Measurements from ENCODE around the gene RNF112. TPM values are rescaled to one million over a fixed set of nuclear protein-coding genes. Genes with fewer than 3 reads are reported as not detected.
A peak's percentile ranks its signal among the peaks of the same experiment; 100 is the strongest.

RNF112 gene
- total and polyA plus RNA-seq, 2 of the 13 experiments (the other 11 are each of a cell fraction or from before 2014, with no cell fraction given), result 0.05 TPM; not detected in 1

DNA sequence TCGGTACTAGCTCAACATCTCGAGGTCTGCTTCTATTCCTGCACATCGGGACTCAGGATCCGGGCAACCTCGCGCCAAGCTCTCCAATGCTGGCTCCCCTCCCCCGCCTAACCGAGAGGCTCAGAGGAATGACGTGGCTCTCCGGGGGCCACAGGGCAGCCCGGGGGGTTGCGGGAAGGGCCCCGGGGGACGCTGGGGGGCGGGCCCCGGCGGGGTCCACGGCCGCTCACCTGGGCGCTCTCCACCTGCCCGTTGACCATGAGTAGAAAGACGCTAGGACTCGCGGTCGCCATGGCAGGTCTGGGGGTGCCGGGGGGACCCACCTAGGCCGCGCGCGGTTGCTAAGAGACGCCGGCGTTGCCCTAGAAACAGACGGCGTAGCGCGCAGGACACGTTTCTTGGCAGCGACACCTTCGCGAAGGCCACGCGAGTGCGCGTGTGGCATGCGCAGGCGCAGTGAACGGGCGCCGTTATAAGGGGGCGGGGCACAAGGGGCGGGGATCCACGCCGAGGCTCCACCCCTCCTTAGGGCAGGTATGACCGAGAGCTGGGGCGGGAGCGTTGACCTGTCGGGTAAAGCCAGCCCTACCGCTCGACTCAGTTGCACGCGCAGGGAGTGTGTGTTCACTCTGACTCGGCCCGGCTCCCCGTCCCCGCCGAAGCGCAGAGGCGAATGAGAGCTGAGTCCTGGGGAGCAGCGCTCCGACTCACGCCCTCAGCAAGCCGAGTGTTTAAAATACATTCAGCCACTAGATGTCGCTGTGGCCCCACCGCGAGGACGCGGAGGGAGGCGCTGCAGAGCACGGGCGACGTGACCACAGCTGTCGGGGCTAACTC lies 48.5 kb upstream of the RNF112 start, which contains the start of gene B9D1 (continued):
- TF ChIP-seq, protein P1, sequence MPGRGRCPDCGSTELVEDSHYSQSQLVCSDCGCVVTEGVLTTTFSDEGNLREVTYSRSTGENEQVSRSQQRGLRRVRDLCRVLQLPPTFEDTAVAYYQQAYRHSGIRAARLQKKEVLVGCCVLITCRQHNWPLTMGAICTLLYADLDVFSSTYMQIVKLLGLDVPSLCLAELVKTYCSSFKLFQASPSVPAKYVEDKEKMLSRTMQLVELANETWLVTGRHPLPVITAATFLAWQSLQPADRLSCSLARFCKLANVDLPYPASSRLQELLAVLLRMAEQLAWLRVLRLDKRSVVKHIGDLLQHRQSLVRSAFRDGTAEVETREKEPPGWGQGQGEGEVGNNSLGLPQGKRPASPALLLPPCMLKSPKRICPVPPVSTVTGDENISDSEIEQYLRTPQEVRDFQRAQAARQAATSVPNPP (CRISPR knock-in tag; IDR thresholded peaks at IDR 0.05), result no peak
- TF ChIP-seq, protein P2, sequence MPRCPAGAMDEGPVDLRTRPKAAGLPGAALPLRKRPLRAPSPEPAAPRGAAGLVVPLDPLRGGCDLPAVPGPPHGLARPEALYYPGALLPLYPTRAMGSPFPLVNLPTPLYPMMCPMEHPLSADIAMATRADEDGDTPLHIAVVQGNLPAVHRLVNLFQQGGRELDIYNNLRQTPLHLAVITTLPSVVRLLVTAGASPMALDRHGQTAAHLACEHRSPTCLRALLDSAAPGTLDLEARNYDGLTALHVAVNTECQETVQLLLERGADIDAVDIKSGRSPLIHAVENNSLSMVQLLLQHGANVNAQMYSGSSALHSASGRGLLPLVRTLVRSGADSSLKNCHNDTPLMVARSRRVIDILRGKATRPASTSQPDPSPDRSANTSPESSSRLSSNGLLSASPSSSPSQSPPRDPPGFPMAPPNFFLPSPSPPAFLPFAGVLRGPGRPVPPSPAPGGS (CRISPR knock-in tag; IDR thresholded peaks at IDR 0.05), result peak; percentile 66; the same call in 1 of the 2 replicates
- TF ChIP-seq ZNF430 (CRISPR knock-in tag; IDR thresholded peaks at IDR 0.05), result peak; percentile 51; the same call in 1 of the 2 replicates
- peak; percentile 51; the same call in 1 of the 2 replicates for TF ChIP-seq ZNF331 (CRISPR knock-in tag; IDR thresholded peaks at IDR 0.05)
- peak; percentile 39; the same call in 1 of the 2 replicates for TF ChIP-seq ELF3 (CRISPR knock-in tag; IDR thresholded peaks at IDR 0.05)
- TF ChIP-seq ZNF761 (CRISPR knock-in tag; conservative IDR thresholded peaks at IDR 0.05), result 0 out of 2 replicates have a peak, but pooled peaks have one; percentile 41
- TF ChIP-seq NONO (IDR thresholded peaks at IDR 0.05), result no peak
- TF ChIP-seq NONO (CRISPR knock-in tag; conservative IDR thresholded peaks at IDR 0.05), result peak; percentile 57
- TF ChIP-seq ZSCAN12 (CRISPR knock-in tag; IDR thresholded peaks at IDR 0.05), result no peak
- TF ChIP-seq PRMT3 (CRISPR knock-in tag; IDR thresholded peaks at IDR 0.05; ENCODE audit: borderline replicate concordance, low read depth), result no peak
- TF ChIP-seq KDM5A (IDR thresholded peaks at IDR 0.05; ENCODE audit: borderline replicate concordance, low read length), result peak; percentile 95
- TF ChIP-seq CHD2 (IDR thresholded peaks at IDR 0.05; ENCODE audit: low read depth, low read length), result no peak
- no peak for TF ChIP-seq ZNF207 (IDR thresholded peaks at IDR 0.05; ENCODE audit: borderline replicate concordance)
- TF ChIP-seq ZNF317 (CRISPR knock-in tag; IDR thresholded peaks at IDR 0.05), result peak; percentile 55; the same call in 1 of the 2 replicates
- TF ChIP-seq NCOA5 (CRISPR knock-in tag; IDR thresholded peaks at IDR 0.05), result no peak
- TF ChIP-seq MXD4 (CRISPR knock-in tag; IDR thresholded peaks at IDR 0.05), result peak; percentile 74
- TF ChIP-seq, protein P3, sequence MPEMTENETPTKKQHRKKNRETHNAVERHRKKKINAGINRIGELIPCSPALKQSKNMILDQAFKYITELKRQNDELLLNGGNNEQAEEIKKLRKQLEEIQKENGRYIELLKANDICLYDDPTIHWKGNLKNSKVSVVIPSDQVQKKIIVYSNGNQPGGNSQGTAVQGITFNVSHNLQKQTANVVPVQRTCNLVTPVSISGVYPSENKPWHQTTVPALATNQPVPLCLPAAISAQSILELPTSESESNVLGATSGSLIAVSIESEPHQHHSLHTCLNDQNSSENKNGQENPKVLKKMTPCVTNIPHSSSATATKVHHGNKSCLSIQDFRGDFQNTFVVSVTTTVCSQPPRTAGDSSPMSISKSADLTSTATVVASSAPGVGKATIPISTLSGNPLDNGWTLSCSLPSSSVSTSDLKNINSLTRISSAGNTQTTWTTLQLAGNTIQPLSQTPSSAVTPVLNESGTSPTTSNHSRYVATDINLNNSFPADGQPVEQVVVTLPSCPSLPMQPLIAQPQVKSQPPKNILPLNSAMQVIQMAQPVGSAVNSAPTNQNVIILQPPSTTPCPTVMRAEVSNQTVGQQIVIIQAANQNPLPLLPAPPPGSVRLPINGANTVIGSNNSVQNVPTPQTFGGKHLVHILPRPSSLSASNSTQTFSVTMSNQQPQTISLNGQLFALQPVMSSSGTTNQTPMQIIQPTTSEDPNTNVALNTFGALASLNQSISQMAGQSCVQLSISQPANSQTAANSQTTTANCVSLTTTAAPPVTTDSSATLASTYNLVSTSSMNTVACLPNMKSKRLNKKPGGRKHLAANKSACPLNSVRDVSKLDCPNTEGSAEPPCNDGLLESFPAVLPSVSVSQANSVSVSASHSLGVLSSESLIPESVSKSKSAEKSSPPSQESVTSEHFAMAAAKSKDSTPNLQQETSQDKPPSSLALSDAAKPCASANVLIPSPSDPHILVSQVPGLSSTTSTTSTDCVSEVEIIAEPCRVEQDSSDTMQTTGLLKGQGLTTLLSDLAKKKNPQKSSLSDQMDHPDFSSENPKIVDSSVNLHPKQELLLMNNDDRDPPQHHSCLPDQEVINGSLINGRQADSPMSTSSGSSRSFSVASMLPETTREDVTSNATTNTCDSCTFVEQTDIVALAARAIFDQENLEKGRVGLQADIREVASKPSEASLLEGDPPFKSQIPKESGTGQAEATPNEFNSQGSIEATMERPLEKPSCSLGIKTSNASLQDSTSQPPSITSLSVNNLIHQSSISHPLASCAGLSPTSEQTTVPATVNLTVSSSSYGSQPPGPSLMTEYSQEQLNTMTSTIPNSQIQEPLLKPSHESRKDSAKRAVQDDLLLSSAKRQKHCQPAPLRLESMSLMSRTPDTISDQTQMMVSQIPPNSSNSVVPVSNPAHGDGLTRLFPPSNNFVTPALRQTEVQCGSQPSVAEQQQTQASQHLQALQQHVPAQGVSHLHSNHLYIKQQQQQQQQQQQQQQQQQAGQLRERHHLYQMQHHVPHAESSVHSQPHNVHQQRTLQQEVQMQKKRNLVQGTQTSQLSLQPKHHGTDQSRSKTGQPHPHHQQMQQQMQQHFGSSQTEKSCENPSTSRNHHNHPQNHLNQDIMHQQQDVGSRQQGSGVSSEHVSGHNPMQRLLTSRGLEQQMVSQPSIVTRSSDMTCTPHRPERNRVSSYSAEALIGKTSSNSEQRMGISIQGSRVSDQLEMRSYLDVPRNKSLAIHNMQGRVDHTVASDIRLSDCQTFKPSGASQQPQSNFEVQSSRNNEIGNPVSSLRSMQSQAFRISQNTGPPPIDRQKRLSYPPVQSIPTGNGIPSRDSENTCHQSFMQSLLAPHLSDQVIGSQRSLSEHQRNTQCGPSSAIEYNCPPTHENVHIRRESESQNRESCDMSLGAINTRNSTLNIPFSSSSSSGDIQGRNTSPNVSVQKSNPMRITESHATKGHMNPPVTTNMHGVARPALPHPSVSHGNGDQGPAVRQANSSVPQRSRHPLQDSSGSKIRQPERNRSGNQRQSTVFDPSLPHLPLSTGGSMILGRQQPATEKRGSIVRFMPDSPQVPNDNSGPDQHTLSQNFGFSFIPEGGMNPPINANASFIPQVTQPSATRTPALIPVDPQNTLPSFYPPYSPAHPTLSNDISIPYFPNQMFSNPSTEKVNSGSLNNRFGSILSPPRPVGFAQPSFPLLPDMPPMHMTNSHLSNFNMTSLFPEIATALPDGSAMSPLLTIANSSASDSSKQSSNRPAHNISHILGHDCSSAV (CRISPR knock-in tag; IDR thresholded peaks at IDR 0.05; ENCODE audit: borderline replicate concordance), result no peak
- TF ChIP-seq ZNF703 (CRISPR knock-in tag; IDR thresholded peaks at IDR 0.05; ENCODE audit: borderline replicate concordance), result no peak
- TF ChIP-seq FIP1L1 (IDR thresholded peaks at IDR 0.05; ENCODE audit: borderline replicate concordance, insufficient read depth, low read depth, low read length), result no peak

Data from HepG2 (cell line).